H1 (cell line): ENCODE measurements around the gene RAB22A. TPM values are rescaled to one million over a fixed set of nuclear protein-coding genes. Genes with fewer than 3 reads are reported as not detected.

Experiments used
- POU5F1 ChIP-seq: IDR thresholded peaks from 2 replicates; pipeline ENCODE4 v1.6.1; 2011; ENCODE audit warnings: low read depth, mild to moderate bottlenecking, low read length, moderate library complexity
- SAP30 ChIP-seq: fragments of 300-600 bp; sonication (generic); IDR thresholded peaks from 2 replicates; pipeline ENCODE4 v1.7.1; 2012; ENCODE audit warnings: low read length, moderate library complexity, mild to moderate bottlenecking, inconsistent platforms; ENCODE audit not compliant: insufficient read depth, insufficient replicate concordance
- SUZ12 ChIP-seq: fragments of 200-600 bp; sonication (generic); IDR thresholded peaks from 2 replicates; pipeline ENCODE4 v1.6.1; 2012; ENCODE audit warnings: mild to moderate bottlenecking, inconsistent platforms, low read length, moderate library complexity, mixed read lengths
- TBP ChIP-seq: IDR thresholded peaks from 2 replicates; pipeline ENCODE4 v1.6.1; 2011; ENCODE audit warnings: low read depth, low read length, improper control_type of control experiment
- polyA plus RNA-seq, 7 experiments: library from polyadenylated mRNA; depleted of rRNA in 3 of 7; stranded (reverse) in 5 of 7; unstranded in 2 of 7; fragments of >200 nt in 5 of 7; fragments of 200-250 nt in 2 of 7; gene quantifications; 1 replicate in 5 of 7; 2 replicates in 1 of 7; 4 replicates in 1 of 7; pipeline versions ENCODE4 v1.2.1 to v1.2.3, GENCODE V29; 2011 to 2013; ENCODE audit warnings: missing spikeins in 2 of 7, mixed read lengths in 2 of 7
- total RNA-seq: library from RNA; stranded (reverse); fragmentation: NEBNext Ultra II Directional; extraction: Animal tissue kit (Norgen Biotek cat#: 25700); gene quantifications from 2 replicates; pipeline ENCODE4 v1.2.1, GENCODE V29; 2021
- TF ChIP-seq, protein P1 (sequence below): fragments of 300-600 bp; sonication (generic); IDR thresholded peaks from 2 replicates; pipeline ENCODE4 v1.7.1; 2012; ENCODE audit warnings: low read length, moderate library complexity, mild to moderate bottlenecking, inconsistent platforms; ENCODE audit not compliant: insufficient replicate concordance

RAB22A gene
- total and polyA plus RNA-seq, 2 of the 8 experiments (the other 6 are each of a cell fraction or from before 2014, with no cell fraction given), result 3.1 to 6.6 TPM

- TF ChIP-seq, protein P1, sequence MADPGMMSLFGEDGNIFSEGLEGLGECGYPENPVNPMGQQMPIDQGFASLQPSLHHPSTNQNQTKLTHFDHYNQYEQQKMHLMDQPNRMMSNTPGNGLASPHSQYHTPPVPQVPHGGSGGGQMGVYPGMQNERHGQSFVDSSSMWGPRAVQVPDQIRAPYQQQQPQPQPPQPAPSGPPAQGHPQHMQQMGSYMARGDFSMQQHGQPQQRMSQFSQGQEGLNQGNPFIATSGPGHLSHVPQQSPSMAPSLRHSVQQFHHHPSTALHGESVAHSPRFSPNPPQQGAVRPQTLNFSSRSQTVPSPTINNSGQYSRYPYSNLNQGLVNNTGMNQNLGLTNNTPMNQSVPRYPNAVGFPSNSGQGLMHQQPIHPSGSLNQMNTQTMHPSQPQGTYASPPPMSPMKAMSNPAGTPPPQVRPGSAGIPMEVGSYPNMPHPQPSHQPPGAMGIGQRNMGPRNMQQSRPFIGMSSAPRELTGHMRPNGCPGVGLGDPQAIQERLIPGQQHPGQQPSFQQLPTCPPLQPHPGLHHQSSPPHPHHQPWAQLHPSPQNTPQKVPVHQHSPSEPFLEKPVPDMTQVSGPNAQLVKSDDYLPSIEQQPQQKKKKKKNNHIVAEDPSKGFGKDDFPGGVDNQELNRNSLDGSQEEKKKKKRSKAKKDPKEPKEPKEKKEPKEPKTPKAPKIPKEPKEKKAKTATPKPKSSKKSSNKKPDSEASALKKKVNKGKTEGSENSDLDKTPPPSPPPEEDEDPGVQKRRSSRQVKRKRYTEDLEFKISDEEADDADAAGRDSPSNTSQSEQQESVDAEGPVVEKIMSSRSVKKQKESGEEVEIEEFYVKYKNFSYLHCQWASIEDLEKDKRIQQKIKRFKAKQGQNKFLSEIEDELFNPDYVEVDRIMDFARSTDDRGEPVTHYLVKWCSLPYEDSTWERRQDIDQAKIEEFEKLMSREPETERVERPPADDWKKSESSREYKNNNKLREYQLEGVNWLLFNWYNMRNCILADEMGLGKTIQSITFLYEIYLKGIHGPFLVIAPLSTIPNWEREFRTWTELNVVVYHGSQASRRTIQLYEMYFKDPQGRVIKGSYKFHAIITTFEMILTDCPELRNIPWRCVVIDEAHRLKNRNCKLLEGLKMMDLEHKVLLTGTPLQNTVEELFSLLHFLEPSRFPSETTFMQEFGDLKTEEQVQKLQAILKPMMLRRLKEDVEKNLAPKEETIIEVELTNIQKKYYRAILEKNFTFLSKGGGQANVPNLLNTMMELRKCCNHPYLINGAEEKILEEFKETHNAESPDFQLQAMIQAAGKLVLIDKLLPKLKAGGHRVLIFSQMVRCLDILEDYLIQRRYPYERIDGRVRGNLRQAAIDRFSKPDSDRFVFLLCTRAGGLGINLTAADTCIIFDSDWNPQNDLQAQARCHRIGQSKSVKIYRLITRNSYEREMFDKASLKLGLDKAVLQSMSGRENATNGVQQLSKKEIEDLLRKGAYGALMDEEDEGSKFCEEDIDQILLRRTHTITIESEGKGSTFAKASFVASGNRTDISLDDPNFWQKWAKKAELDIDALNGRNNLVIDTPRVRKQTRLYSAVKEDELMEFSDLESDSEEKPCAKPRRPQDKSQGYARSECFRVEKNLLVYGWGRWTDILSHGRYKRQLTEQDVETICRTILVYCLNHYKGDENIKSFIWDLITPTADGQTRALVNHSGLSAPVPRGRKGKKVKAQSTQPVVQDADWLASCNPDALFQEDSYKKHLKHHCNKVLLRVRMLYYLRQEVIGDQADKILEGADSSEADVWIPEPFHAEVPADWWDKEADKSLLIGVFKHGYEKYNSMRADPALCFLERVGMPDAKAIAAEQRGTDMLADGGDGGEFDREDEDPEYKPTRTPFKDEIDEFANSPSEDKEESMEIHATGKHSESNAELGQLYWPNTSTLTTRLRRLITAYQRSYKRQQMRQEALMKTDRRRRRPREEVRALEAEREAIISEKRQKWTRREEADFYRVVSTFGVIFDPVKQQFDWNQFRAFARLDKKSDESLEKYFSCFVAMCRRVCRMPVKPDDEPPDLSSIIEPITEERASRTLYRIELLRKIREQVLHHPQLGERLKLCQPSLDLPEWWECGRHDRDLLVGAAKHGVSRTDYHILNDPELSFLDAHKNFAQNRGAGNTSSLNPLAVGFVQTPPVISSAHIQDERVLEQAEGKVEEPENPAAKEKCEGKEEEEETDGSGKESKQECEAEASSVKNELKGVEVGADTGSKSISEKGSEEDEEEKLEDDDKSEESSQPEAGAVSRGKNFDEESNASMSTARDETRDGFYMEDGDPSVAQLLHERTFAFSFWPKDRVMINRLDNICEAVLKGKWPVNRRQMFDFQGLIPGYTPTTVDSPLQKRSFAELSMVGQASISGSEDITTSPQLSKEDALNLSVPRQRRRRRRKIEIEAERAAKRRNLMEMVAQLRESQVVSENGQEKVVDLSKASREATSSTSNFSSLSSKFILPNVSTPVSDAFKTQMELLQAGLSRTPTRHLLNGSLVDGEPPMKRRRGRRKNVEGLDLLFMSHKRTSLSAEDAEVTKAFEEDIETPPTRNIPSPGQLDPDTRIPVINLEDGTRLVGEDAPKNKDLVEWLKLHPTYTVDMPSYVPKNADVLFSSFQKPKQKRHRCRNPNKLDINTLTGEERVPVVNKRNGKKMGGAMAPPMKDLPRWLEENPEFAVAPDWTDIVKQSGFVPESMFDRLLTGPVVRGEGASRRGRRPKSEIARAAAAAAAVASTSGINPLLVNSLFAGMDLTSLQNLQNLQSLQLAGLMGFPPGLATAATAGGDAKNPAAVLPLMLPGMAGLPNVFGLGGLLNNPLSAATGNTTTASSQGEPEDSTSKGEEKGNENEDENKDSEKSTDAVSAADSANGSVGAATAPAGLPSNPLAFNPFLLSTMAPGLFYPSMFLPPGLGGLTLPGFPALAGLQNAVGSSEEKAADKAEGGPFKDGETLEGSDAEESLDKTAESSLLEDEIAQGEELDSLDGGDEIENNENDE, result no peak
- TF ChIP-seq SAP30 (no peak), POU5F1 (no peak), SUZ12 (no peak), TBP (no peak)
- TF ChIP-seq, all 59 proteins: peak for 0
Measured at GRCh38 chr20:58381627-58382026, 72.1 kb downstream of the RAB22A start (continued).
